Pulmonary artery endothelial cell (primary cell): ENCODE measurements around the gene MCC. TPM values are rescaled to one million over a fixed set of nuclear protein-coding genes. Genes with fewer than 3 reads are reported as not detected.

Experiments
- DNase-seq: peaks from one replicate; pipeline ENCODE4 v3.0.0-alpha.2; 2011; ENCODE audit warnings: low read depth, low spot score
- total RNA-seq: library from RNA; depleted of rRNA; stranded (reverse); fragments of >200 nt; gene quantifications from 2 replicates; pipeline ENCODE4 v1.2.3, GENCODE V29; 2014

The MCC gene
- total RNA-seq, 1 donor from 2014 or later: 44.7 TPM

GRCh38 chr5:113249206-113249605 lies 239.0 kb downstream of the MCC start:
- no peak for DNase-seq

GRCh38 chr5:113246361-113246870 lies 241.8 kb downstream of the MCC start:
- no peak for DNase-seq

- no peak for DNase-seq
These were observed 242.6 kb downstream of the MCC start for GRCh38 chr5:113245427-113246225.

- DNase-seq: no peak
These were observed 243.3 kb downstream of the MCC start for GRCh38 chr5:113244966-113245365.

- no peak for DNase-seq
These were observed 244.9 kb downstream of the MCC start for GRCh38 chr5:113243349-113243664.

- no peak for DNase-seq
These were observed 245.5 kb downstream of the MCC start for GRCh38 chr5:113242481-113243348.

- DNase-seq: no peak
These were observed 247.1 kb downstream of the MCC start for GRCh38 chr5:113240951-113241726.

- DNase-seq: no peak
These were observed 248.2 kb downstream of the MCC start for GRCh38 chr5:113240032-113240431.

- DNase-seq: no peak
These were observed 250.4 kb downstream of the MCC start for GRCh38 chr5:113237893-113238292.

GRCh38 chr5:113236536-113237288 lies 251.5 kb downstream of the MCC start:
- no peak for DNase-seq

- no peak for DNase-seq
These were observed 252.4 kb downstream of the MCC start for GRCh38 chr5:113235884-113236283.

- DNase-seq: no peak
These were observed 253.7 kb downstream of the MCC start for GRCh38 chr5:113234546-113234945.

GRCh38 chr5:113233606-113234005 lies 254.6 kb downstream of the MCC start:
- no peak for DNase-seq

GRCh38 chr5:113232667-113233066 lies 255.6 kb downstream of the MCC start:
- no peak for DNase-seq

- DNase-seq: no peak
These were observed 256.0 kb downstream of the MCC start for GRCh38 chr5:113232221-113232620.

- no peak for DNase-seq
These were observed 256.6 kb downstream of the MCC start for GRCh38 chr5:113231653-113232000.

GRCh38 chr5:113230711-113231652 lies 257.3 kb downstream of the MCC start:
- no peak for DNase-seq

GRCh38 chr5:113227798-113228197 lies 260.5 kb downstream of the MCC start:
- no peak for DNase-seq

- DNase-seq: no peak
These were observed 262.0 kb downstream of the MCC start for GRCh38 chr5:113226116-113226736.
